ENCODE measurements around the gene NTSR1.

- no peak for TF ChIP-seq CTCF (IDR thresholded peaks at IDR 0.05)
- no peak for TF ChIP-seq POLR2A (IDR thresholded peaks at IDR 0.05)
- no peak for TF ChIP-seq EP300 (IDR thresholded peaks at IDR 0.05)
Measured at GRCh38 chr20:62682912-62683517, 25.6 kb upstream of the NTSR1 start.

Measured in ovary (tissue), 3 donors.